ENCODE results near the gene CRX. TPM values are rescaled to one million over a fixed set of nuclear protein-coding genes. Genes with fewer than 3 reads are reported as not detected.

The CRX gene
- total and polyA plus RNA-seq, 2 of the 4 experiments (the other 2 are of a cell fraction): not detected

DNA sequence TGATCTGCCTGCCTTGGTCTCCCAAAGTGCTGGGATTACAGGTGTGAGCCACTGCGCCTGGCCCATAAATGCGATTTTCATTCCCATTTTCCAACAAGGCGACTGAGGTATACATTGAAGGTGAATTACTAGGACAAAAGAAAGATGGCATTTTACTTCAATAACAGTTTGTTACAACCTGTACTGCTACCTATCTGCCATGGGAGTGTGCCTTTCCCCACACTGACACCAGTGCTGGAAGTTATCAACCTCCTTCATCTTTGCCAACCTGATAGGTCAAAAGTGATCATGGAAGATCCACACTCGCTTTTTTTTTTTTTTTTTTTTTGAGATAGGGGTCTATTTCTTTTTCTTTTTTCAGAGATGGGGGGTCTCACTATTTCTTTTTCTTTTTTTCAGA lies 11.0 kb downstream of the CRX start:
- Histone ChIP-seq H3K4me2 (ENCODE audit: low read depth, low read length) (no peak overlapping the region), H3K9me1 (ENCODE audit: insufficient read depth, low read length) (no peaks in the 10 kb centered on the region), H2AK5ac (ENCODE audit: low read depth, low read length) (no peak overlapping the region), H3K9me3 (ENCODE audit: control insufficient read depth, insufficient read depth, low read length) (no peaks in the 10 kb centered on the region), H4K20me1 (ENCODE audit: insufficient read depth, low read length) (no peaks in the 10 kb centered on the region), H2BK20ac (ENCODE audit: low read depth, low read length) (no peak overlapping the region), H3K4ac (ENCODE audit: low read depth, low read length) (no peak overlapping the region), H2AFZ (replicated peaks; ENCODE audit: low read length, poor library complexity) (no peak overlapping the region), H3K9ac (ENCODE audit: low read depth, low read length) (no peak overlapping the region), H2BK5ac (ENCODE audit: low read depth, low read length, poor library complexity, severe bottlenecking) (no peak overlapping the region), H2BK120ac (ENCODE audit: low read depth, low read length) (no peak overlapping the region), H3K79me1 (ENCODE audit: low read depth in 1 of 2, low read length in 2 of 2) (no peaks in the 10 kb centered on the region), H3K27ac (ENCODE audit: insufficient read depth, low read length) (no peak overlapping the region), H3K56ac (ENCODE audit: extremely low read depth, insufficient read depth, low read length) (no peak overlapping the region), H3K14ac (replicated peaks; ENCODE audit: low read depth, low read length) (no peak overlapping the region), H3K4me3 (ENCODE audit: insufficient read depth, low read depth, low read length) (no peak overlapping the region), H4K5ac (ENCODE audit: low read depth, low read length) (no peak overlapping the region), H4K8ac (ENCODE audit: low read depth in 2 of 2, low read length in 2 of 2) (no peak overlapping the region), H2AK9ac (replicated peaks; ENCODE audit: low read depth, low read length, poor library complexity) (no peak overlapping the region), H3K36me3 (ENCODE audit: control insufficient read depth, insufficient read depth, low read length) (no peaks in the 10 kb centered on the region), H4K91ac (ENCODE audit: insufficient read depth, low read depth, low read length) (no peak overlapping the region), H3K27me3 (ENCODE audit: control insufficient read depth, insufficient read depth, low read length) (peaks cover 2% of the 10 kb centered on the region), H2BK15ac (ENCODE audit: low read depth, low read length) (no peak overlapping the region), H3K4me1 (ENCODE audit: control insufficient read depth, insufficient read depth, low read length) (no peaks in the 10 kb centered on the region), H3K18ac (ENCODE audit: low read depth, low read length) (no peak overlapping the region), H3K23ac (ENCODE audit: low read depth, low read length) (no peak overlapping the region)
- dilution Hi-C loops (cut with HindIII; ENCODE audit: low sequenced_read_pairs, unreplicated experiment) (no loop called here), in situ Hi-C loops (cut with MboI; ENCODE audit: low sequenced_read_pairs) (no loop called here), intact Hi-C loops (cut with micrococcal nuclease) (no loop called here)
- BruUV-seq (replicated peaks): no TSS peak
- POLR2A ChIA-PET (ENCODE audit: unreplicated experiment): no interaction called here
- CTCF ChIA-PET: no interaction called here
- no CpG with 5 or more reads among the region's 4 CpGs for WGBS, 2 experiments (ENCODE audit: extremely low coverage in 2 of 2, insufficient read length in 1 of 2)
- TF ChIP-seq, protein P1, sequence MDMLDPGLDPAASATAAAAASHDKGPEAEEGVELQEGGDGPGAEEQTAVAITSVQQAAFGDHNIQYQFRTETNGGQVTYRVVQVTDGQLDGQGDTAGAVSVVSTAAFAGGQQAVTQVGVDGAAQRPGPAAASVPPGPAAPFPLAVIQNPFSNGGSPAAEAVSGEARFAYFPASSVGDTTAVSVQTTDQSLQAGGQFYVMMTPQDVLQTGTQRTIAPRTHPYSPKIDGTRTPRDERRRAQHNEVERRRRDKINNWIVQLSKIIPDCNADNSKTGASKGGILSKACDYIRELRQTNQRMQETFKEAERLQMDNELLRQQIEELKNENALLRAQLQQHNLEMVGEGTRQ (IDR thresholded peaks at IDR 0.05; ENCODE audit: low read depth, low read length): no peak
- TF ChIP-seq, protein P2, sequence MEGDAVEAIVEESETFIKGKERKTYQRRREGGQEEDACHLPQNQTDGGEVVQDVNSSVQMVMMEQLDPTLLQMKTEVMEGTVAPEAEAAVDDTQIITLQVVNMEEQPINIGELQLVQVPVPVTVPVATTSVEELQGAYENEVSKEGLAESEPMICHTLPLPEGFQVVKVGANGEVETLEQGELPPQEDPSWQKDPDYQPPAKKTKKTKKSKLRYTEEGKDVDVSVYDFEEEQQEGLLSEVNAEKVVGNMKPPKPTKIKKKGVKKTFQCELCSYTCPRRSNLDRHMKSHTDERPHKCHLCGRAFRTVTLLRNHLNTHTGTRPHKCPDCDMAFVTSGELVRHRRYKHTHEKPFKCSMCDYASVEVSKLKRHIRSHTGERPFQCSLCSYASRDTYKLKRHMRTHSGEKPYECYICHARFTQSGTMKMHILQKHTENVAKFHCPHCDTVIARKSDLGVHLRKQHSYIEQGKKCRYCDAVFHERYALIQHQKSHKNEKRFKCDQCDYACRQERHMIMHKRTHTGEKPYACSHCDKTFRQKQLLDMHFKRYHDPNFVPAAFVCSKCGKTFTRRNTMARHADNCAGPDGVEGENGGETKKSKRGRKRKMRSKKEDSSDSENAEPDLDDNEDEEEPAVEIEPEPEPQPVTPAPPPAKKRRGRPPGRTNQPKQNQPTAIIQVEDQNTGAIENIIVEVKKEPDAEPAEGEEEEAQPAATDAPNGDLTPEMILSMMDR (conservative IDR thresholded peaks at IDR 0.05; ENCODE audit: low read depth, low read length): no peak
- no peak for TF ChIP-seq CEBPB (IDR thresholded peaks at IDR 0.05; ENCODE audit: low read depth, low read length)
- no peak for TF ChIP-seq SMC3 (IDR thresholded peaks at IDR 0.05; ENCODE audit: low read depth, low read length)
- DNase-seq (no peak), ATAC-seq (ENCODE audit: low read depth) (no peak)
